Body of pancreas (tissue), 4 donors: Measurements from ENCODE around the gene SLC35B1. TPM values are rescaled to one million over a fixed set of nuclear protein-coding genes. Genes with fewer than 3 reads are reported as not detected.

ENCODE experiments used
- ATAC-seq: fragments of 150-250 bp; one replicate; pipeline ENCODE4 v1.9.1; 2016
- DNase-seq, 4 donors: peaks; one replicate each; pipeline ENCODE4 v3.0.0-alpha.2; 2019
- H3K27ac ChIP-seq, 4 donors: fragments of 200-600 bp; sonication (generic); 1 replicate in 3 of 4; 2 replicates in 1 of 4; pipeline versions ENCODE4 v1.5.1 to v1.6.1; 2016 to 2019; ENCODE audit warnings: mild to moderate bottlenecking in 1 of 4, mixed read lengths in 1 of 4, moderate library complexity in 1 of 4
- H3K27me3 ChIP-seq, 2 donors: fragments of 200-600 bp; sonication (generic); one replicate each; pipeline ENCODE4 v1.6.0; 2016; ENCODE audit warnings: mild to moderate bottlenecking in 1 of 2
- H3K36me3 ChIP-seq, 2 donors: fragments of 200-600 bp; sonication (generic); replicated peaks in 1 of 2; 2 replicates each; pipeline ENCODE4 v1.5.1; 2016; ENCODE audit warnings: low read depth in 2 of 2; ENCODE audit not compliant: insufficient read depth in 1 of 2
- H3K4me1 ChIP-seq: fragments of 200-600 bp; sonication (generic); one replicate; pipeline ENCODE4 v1.6.0; 2016
- H3K4me3 ChIP-seq, 2 donors: fragments of 200-600 bp; sonication (generic); 1 replicate in 1 of 2; 2 replicates in 1 of 2; pipeline ENCODE4 v1.5.1; 2016 to 2019
- H3K9me3 ChIP-seq, 3 donors: fragments of 200-600 bp; sonication (generic); 1 replicate in 2 of 3; 2 replicates in 1 of 3; pipeline ENCODE4 v1.5.1; 2016
- CTCF ChIP-seq, 7 experiments: fragments of 450-650 bp in 4 of 7; fragments of 200-600 bp in 3 of 7; sonication (generic) in 3 of 7; IDR thresholded peaks; one replicate each; pipeline ENCODE4 v1.5.1; 2016 to 2019; ENCODE audit warnings: antibody characterized with exemption in 7 of 7
- POLR2A ChIP-seq, 3 donors: fragments of 450-650 bp; IDR thresholded peaks; one replicate each; pipeline ENCODE4 v1.6.1; 2016; ENCODE audit warnings: antibody characterized with exemption in 3 of 3, mild to moderate bottlenecking in 2 of 3
- WGBS, 2 donors: methylation state at CpG; one replicate each; pipeline ENCODE4 v1.1.5; 2017; 5-methylcytosine and 5-hydroxymethylcytosine counted together
- intact Hi-C: fragments of 100-400 bp; cut with DNase I; formaldehyde crosslinking; loops from one replicate; pipeline ENCODE4 v1.15.1; 2023
- total RNA-seq, 2 donors: library from RNA; depleted of rRNA; stranded (reverse); fragments of >200 nt; gene quantifications; one replicate each; pipeline ENCODE4 v1.1.0, GENCODE V29; 2016

Gene SLC35B1
- total RNA-seq, 2 donors from 2014 or later: 30.3 to 36.6 TPM

GRCh38 chr17:49741692-49742076, 33.9 kb upstream of the SLC35B1 start:
- no peaks in the 10 kb centered on the region for H3K9me3 ChIP-seq
- peaks cover 46% of the 10 kb centered on the region for H3K4me1 ChIP-seq
- no peak overlapping the region for H3K4me3 ChIP-seq
- H3K36me3 ChIP-seq: no peaks in the 10 kb centered on the region
- TF ChIP-seq POLR2A (IDR thresholded peaks at IDR 0.05) (no peak), CTCF (IDR thresholded peaks at IDR 0.05) (no peak)
- DNase-seq (no peak), ATAC-seq (no peak)
- intact Hi-C loops: no loop called here
- 65 to 72% methylated on average over 3 of the region's 3 CpGs for WGBS, 2 donors
- H3K27me3 ChIP-seq: no peaks in the 10 kb centered on the region
- peak overlapping the region in 1 of 4 donors; percentile 10 for H3K27ac ChIP-seq

- Histone ChIP-seq H3K27me3 (no peaks in the 10 kb centered on the region), H3K4me3 (no peak overlapping the region), H3K4me1 (peaks cover 46% of the 10 kb centered on the region), H3K9me3 (no peaks in the 10 kb centered on the region), H3K27ac (peak overlapping the region in 1 of 4 donors; percentile 10), H3K36me3 (no peaks in the 10 kb centered on the region)
- no peak for ATAC-seq
- WGBS, 2 donors: 53 to 60% methylated on average over 5 of the region's 5 CpGs
- intact Hi-C loops: no loop called here
- no peak for DNase-seq
- TF ChIP-seq CTCF (IDR thresholded peaks at IDR 0.05): no peak
- TF ChIP-seq POLR2A (IDR thresholded peaks at IDR 0.05): no peak
Observed at GRCh38 chr17:49741009-49741691, 33.4 kb upstream of the SLC35B1 start.

- H3K9me3 ChIP-seq: no peaks in the 10 kb centered on the region
- intact Hi-C loops: no loop called here
- 38 to 50% methylated on average over 7 of the region's 7 CpGs for WGBS, 2 donors
- no peaks in the 10 kb centered on the region for H3K36me3 ChIP-seq
- peak; percentile 68 for ATAC-seq
- H3K27me3 ChIP-seq: no peaks in the 10 kb centered on the region
- H3K4me3 ChIP-seq: no peak overlapping the region
- peak overlapping the region in 2 of 4 donors; percentile 1 to 23 for H3K27ac ChIP-seq
- peak; percentile 77 to 85 (median 83) for DNase-seq
- no peak for TF ChIP-seq POLR2A (IDR thresholded peaks at IDR 0.05)
- peaks cover 41% of the 10 kb centered on the region for H3K4me1 ChIP-seq
Observed at GRCh38 chr17:49739641-49740271, 32.0 kb upstream of the SLC35B1 start.

GRCh38 chr17:49738456-49739163, 30.8 kb upstream of the SLC35B1 start:
- Histone ChIP-seq H3K9me3 (no peaks in the 10 kb centered on the region), H3K4me3 (no peak overlapping the region), H3K27me3 (no peaks in the 10 kb centered on the region), H3K4me1 (peaks cover 41% of the 10 kb centered on the region), H3K27ac (peak overlapping the region in 2 of 4 donors; percentile 12 to 23), H3K36me3 (no peaks in the 10 kb centered on the region)
- no peak for ATAC-seq
- intact Hi-C loops: no loop called here
- peak in 3 of 4 donors; percentile 16 to 62 (median 28) for DNase-seq
- WGBS, 2 donors: 59 to 75% methylated on average over 4 to 5 of the region's 5 CpGs
- no peak for TF ChIP-seq CTCF (IDR thresholded peaks at IDR 0.05)
- no peak for TF ChIP-seq POLR2A (IDR thresholded peaks at IDR 0.05)
